Transverse colon (tissue), 4 donors: ENCODE data around the gene C1QA.

Experiments
- POLR2A ChIP-seq: fragments of 450-650 bp; IDR thresholded peaks from one replicate; pipeline ENCODE4 v1.6.1; 2016; ENCODE audit warnings: antibody characterized with exemption, mild to moderate bottlenecking, moderate library complexity
- POLR2AphosphoS5 ChIP-seq, 3 donors: sonication (generic); formaldehyde crosslinking; IDR thresholded peaks; one replicate each; pipeline ENCODE4 v1.6.1; 2016; ENCODE audit warnings: antibody characterized with exemption in 3 of 3
- TF ChIP-seq, protein P1 (sequence below), 5 experiments: fragments of 200-600 bp in 3 of 5; fragments of 450-650 bp in 2 of 5; sonication (generic) in 3 of 5; IDR thresholded peaks; 1 replicate in 2 of 5; 2 replicates in 3 of 5; pipeline ENCODE4 v1.5.1; 2016 to 2017; ENCODE audit warnings: antibody characterized with exemption in 5 of 5, inconsistent platforms in 3 of 5, mild to moderate bottlenecking in 2 of 5, moderate library complexity in 1 of 5

DNA sequence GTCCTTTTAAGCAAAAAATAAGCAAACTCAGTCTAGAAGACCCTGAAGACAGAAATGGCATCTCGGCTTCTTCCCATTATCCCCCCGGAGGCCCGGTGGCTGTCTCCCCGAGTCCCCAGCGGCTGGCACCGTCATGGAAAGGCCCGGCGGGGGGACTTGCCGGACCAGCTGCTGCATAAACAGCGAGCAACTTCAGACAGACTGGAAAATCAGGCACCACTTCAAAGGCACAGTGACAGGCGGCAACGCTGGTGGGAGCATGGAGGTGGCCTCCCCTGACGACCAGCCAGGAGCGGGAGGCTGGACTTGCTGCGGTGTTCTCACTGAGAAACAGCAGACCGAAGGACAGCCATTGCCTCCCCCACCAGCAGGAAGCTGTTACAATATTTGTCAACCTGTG is 18.4 kb upstream of the C1QA start:
- TF ChIP-seq, protein P1, sequence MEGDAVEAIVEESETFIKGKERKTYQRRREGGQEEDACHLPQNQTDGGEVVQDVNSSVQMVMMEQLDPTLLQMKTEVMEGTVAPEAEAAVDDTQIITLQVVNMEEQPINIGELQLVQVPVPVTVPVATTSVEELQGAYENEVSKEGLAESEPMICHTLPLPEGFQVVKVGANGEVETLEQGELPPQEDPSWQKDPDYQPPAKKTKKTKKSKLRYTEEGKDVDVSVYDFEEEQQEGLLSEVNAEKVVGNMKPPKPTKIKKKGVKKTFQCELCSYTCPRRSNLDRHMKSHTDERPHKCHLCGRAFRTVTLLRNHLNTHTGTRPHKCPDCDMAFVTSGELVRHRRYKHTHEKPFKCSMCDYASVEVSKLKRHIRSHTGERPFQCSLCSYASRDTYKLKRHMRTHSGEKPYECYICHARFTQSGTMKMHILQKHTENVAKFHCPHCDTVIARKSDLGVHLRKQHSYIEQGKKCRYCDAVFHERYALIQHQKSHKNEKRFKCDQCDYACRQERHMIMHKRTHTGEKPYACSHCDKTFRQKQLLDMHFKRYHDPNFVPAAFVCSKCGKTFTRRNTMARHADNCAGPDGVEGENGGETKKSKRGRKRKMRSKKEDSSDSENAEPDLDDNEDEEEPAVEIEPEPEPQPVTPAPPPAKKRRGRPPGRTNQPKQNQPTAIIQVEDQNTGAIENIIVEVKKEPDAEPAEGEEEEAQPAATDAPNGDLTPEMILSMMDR (IDR thresholded peaks at IDR 0.05), result no peak
- TF ChIP-seq POLR2A, result no peak
- TF ChIP-seq POLR2AphosphoS5 (IDR thresholded peaks at IDR 0.05), result no peak
